ENCODE data around the gene ZNF607.

GRCh38 chr19:37763488-37763887 lies 43.9 kb upstream of the ZNF607 start:
- no peak for TF ChIP-seq TAF1 (IDR thresholded peaks at IDR 0.05; ENCODE audit: borderline replicate concordance, low read depth, low read length)
- no peak for TF ChIP-seq POLR2A (IDR thresholded peaks at IDR 0.05; ENCODE audit: low read depth, low read length)
